SK-N-SH treated with all-trans-retinoic acid at 6 μM for 48 hours (cell line): ENCODE data around the gene KRTAP17-1.

Experiments
- BACH2 ChIP-seq: fragments of 250-450 bp; sonication (Bioruptor Pico); IDR thresholded peaks from 2 replicates; pipeline ENCODE4 v1.9.0; 2021; ENCODE audit warnings: mild to moderate bottlenecking, borderline replicate concordance
- POU6F1 ChIP-seq: fragments of 250-450 bp; sonication (Bioruptor Pico); IDR thresholded peaks from 2 replicates; pipeline ENCODE4 v1.8.0; 2021; ENCODE audit warnings: low read depth, mild to moderate bottlenecking, moderate library complexity, borderline replicate concordance
- SNAI2 ChIP-seq: fragments of 250-450 bp; sonication (Bioruptor Pico); IDR thresholded peaks from 2 replicates; pipeline ENCODE4 v1.5.0; 2020; ENCODE audit warnings: mild to moderate bottlenecking, moderate library complexity
- TCF4 ChIP-seq: fragments of 250-450 bp; sonication (Bioruptor Pico); IDR thresholded peaks from 2 replicates; pipeline ENCODE4 v1.8.0; 2021; ENCODE audit warnings: mild to moderate bottlenecking, moderate library complexity, borderline replicate concordance
- TOX ChIP-seq: fragments of 250-450 bp; sonication (Bioruptor Pico); IDR thresholded peaks from 2 replicates; pipeline ENCODE4 v1.8.0; 2021; ENCODE audit warnings: mild to moderate bottlenecking, moderate library complexity, borderline replicate concordance
- ZC3H10 ChIP-seq: fragments of 250-450 bp; sonication (Bioruptor Pico); IDR thresholded peaks from 2 replicates; pipeline ENCODE4 v1.5.1; 2021; ENCODE audit warnings: mild to moderate bottlenecking, moderate library complexity
- ZFP3 ChIP-seq: fragments of 250-450 bp; sonication (Bioruptor Pico); IDR thresholded peaks from 2 replicates; pipeline ENCODE4 v1.5.0; 2020; ENCODE audit warnings: mild to moderate bottlenecking, moderate library complexity
- ZFP30 ChIP-seq: fragments of 450-650 bp; formaldehyde crosslinking; IDR thresholded peaks from 2 replicates; pipeline ENCODE4 v1.5.0; 2022; ENCODE audit warnings: mild to moderate bottlenecking, moderate library complexity
- ZNF70 ChIP-seq: fragments of 450-650 bp; formaldehyde crosslinking; IDR thresholded peaks from 2 replicates; pipeline ENCODE4 v1.5.0; 2020; ENCODE audit warnings: mild to moderate bottlenecking, moderate library complexity
- TF ChIP-seq, protein P1 (sequence below): fragments of 250-450 bp; sonication (Bioruptor Pico); IDR thresholded peaks from 2 replicates; pipeline ENCODE4 v1.5.0; 2020; ENCODE audit warnings: mild to moderate bottlenecking, moderate library complexity

DNA sequence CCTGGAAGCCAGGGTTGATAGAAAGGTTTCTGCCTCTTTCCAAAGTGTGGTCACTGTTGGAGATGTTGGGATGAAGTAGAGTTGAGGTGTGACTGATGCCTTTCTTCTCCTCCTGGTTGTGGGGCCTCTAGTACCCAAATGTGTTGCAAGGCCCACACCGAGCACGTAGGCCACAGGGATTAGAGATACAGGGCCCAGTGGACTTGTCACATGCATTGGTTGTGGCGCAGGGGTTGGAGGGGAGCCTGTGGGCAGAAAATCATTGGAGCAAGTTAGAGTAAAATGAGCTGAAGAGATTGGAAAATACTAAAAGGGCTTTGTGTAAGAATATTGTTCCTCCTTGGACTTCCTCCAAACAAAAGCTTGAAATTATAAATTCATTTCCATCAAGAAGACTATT, 30.5 kb upstream of the KRTAP17-1 start:
- TF ChIP-seq BACH2 (CRISPR knock-in tag), result no peak
- no peak for TF ChIP-seq ZC3H10 (CRISPR knock-in tag)
- TF ChIP-seq ZFP30 (CRISPR knock-in tag), result no peak
- no peak for TF ChIP-seq ZFP3
- no peak for TF ChIP-seq TOX
- TF ChIP-seq, protein P1, sequence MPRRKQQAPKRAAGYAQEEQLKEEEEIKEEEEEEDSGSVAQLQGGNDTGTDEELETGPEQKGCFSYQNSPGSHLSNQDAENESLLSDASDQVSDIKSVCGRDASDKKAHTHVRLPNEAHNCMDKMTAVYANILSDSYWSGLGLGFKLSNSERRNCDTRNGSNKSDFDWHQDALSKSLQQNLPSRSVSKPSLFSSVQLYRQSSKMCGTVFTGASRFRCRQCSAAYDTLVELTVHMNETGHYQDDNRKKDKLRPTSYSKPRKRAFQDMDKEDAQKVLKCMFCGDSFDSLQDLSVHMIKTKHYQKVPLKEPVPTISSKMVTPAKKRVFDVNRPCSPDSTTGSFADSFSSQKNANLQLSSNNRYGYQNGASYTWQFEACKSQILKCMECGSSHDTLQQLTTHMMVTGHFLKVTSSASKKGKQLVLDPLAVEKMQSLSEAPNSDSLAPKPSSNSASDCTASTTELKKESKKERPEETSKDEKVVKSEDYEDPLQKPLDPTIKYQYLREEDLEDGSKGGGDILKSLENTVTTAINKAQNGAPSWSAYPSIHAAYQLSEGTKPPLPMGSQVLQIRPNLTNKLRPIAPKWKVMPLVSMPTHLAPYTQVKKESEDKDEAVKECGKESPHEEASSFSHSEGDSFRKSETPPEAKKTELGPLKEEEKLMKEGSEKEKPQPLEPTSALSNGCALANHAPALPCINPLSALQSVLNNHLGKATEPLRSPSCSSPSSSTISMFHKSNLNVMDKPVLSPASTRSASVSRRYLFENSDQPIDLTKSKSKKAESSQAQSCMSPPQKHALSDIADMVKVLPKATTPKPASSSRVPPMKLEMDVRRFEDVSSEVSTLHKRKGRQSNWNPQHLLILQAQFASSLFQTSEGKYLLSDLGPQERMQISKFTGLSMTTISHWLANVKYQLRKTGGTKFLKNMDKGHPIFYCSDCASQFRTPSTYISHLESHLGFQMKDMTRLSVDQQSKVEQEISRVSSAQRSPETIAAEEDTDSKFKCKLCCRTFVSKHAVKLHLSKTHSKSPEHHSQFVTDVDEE (CRISPR knock-in tag), result no peak
- TF ChIP-seq ZNF70, result no peak
- no peak for TF ChIP-seq SNAI2
- no peak for TF ChIP-seq POU6F1 (CRISPR knock-in tag)
- TF ChIP-seq TCF4 (CRISPR knock-in tag), result no peak
